Upper lobe of right lung (tissue), 1 donor: ENCODE measurements around the gene SLC35C1. TPM values are rescaled to one million over a fixed set of nuclear protein-coding genes. Genes with fewer than 3 reads are reported as not detected.
"Not testable (repeated sequence)": the region's sequence is repeated elsewhere in the genome, so short reads cannot be mapped to it uniquely, and the experiment has no call there.

Experiments
- ATAC-seq: fragments of 200-7000 bp; cut with Tn5 transposase; one replicate; pipeline ENCODE4 v1.9.1; 2020; ENCODE audit warnings: mild to moderate bottlenecking, moderate library complexity
- DNase-seq: peaks from one replicate; pipeline ENCODE4 v3.0.0-alpha.2; 2020
- H3K27ac ChIP-seq: fragments of 200-600 bp; one replicate; pipeline ENCODE4 v1.8.0; 2022
- H3K27me3 ChIP-seq: fragments of 200-600 bp; one replicate; pipeline ENCODE4 v1.8.0; 2022; ENCODE audit warnings: mild to moderate bottlenecking
- H3K36me3 ChIP-seq: fragments of 200-600 bp; one replicate; pipeline ENCODE4 v1.8.0; 2022
- H3K4me1 ChIP-seq: fragments of 200-600 bp; one replicate; pipeline ENCODE4 v1.8.0; 2022
- H3K4me3 ChIP-seq: fragments of 200-600 bp; one replicate; pipeline ENCODE4 v1.8.0; 2022; ENCODE audit warnings: mild to moderate bottlenecking
- H3K9me3 ChIP-seq: fragments of 200-600 bp; one replicate; pipeline ENCODE4 v1.8.0; 2022
- intact Hi-C: fragments of 100-400 bp; cut with DNase I; formaldehyde crosslinking; loops from one replicate; pipeline ENCODE4 v1.11.0; 2022
- total RNA-seq: library from RNA; stranded (reverse); fragmentation: NEBNext Ultra II Directional; extraction: Animal tissue kit (Norgen Biotek cat#: 25700); gene quantifications from one replicate; pipeline ENCODE4 v1.2.1, GENCODE V29; 2021
- TF ChIP-seq, protein P1 (sequence below): fragments of 200-600 bp; IDR thresholded peaks from one replicate; pipeline ENCODE4 v1.8.0; 2022; ENCODE audit warnings: antibody characterized with exemption
- donor health status: DM: no; HTN: yes; CAD: no; lungs with severe emphysema.

SLC35C1 gene
- total RNA-seq, 1 donor from 2014 or later = 25.1 TPM

DNA sequence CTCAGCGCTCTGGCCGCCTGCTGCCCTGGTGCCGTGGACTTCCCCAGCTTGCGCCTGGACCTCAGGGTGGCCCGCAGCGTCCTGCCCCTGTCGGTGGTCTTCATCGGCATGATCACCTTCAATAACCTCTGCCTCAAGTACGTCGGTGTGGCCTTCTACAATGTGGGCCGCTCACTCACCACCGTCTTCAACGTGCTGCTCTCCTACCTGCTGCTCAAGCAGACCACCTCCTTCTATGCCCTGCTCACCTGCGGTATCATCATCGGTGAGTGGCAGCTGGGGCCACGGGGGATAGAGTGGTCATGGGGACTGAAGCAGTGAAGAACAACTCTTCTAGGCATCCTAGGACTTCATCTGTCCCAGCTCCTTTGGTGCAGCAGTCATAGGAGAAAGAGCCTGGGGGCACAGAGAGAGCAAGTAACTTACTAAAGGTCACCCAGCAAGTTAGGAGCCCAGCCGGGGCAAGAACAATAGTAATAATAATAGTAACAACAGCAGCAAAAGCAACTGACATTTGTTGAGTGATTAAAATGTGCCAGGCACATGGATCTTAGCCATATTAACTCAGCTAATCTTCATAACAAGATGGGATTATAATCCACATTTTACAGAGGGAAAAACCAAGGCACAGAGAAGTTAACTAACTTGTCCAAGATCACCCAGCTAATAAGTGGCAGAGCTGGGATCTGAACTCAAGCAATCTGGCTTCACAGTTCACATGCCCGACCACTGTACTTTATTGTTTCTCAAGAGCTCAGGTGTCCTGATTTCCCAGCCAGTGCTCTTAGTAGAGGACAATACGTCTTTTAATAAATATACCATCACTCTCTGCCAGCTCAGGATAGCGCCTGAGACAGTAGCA is 1.4 kb downstream of the SLC35C1 start:
- no peaks in the 10 kb centered on the region for H3K9me3 ChIP-seq

DNA sequence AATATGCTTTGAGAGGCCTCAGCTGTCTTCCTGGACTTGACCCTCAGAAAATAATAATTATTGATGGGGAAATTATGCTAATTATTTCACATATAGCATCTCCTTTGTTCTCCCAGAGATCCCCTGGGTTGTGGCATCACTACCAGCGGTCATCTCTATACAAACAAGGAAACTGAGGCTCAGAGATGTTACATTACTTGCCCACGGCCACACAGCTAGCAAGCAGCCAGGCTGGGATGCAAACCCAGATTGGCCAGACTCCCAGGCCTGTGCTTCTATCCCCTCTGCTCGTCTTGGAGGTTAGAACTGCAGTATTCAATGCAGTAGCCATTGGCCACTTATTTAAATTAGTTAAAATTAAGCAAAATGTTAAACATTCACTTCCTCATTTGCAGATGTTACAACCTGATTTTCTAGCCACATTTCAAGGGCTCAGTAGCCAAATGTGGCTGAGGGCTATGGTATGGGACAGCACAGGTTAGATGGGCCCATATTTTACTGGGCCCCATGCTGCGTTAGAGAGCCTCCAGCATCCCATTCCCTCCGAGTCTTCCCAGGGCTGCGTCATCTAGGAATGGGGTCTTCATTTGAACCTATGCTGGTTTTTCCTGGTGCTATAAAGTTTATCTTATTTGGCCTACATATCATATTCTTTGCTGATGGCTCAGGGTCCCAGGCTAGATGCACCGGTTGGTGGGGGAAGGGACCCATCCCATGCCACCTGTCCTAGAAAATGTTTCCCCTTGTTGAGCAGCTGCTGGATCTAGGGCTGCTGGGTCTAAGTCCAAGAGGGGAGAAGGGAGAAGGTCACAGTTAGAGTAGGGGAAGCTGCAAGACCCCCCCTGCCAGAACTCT is 2.2 kb downstream of the SLC35C1 start:
- ATAC-seq (no peak), DNase-seq (no peak)
- no peak overlapping the region for H3K27ac ChIP-seq
- no peaks in the 10 kb centered on the region for H3K9me3 ChIP-seq
- intact Hi-C loops = no loop called here
- TF ChIP-seq, protein P1, sequence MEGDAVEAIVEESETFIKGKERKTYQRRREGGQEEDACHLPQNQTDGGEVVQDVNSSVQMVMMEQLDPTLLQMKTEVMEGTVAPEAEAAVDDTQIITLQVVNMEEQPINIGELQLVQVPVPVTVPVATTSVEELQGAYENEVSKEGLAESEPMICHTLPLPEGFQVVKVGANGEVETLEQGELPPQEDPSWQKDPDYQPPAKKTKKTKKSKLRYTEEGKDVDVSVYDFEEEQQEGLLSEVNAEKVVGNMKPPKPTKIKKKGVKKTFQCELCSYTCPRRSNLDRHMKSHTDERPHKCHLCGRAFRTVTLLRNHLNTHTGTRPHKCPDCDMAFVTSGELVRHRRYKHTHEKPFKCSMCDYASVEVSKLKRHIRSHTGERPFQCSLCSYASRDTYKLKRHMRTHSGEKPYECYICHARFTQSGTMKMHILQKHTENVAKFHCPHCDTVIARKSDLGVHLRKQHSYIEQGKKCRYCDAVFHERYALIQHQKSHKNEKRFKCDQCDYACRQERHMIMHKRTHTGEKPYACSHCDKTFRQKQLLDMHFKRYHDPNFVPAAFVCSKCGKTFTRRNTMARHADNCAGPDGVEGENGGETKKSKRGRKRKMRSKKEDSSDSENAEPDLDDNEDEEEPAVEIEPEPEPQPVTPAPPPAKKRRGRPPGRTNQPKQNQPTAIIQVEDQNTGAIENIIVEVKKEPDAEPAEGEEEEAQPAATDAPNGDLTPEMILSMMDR = no peak
- no peaks in the 10 kb centered on the region for H3K27me3 ChIP-seq
- H3K4me1 ChIP-seq = peaks cover 40% of the 10 kb centered on the region
- peaks cover 27% of the 10 kb centered on the region for H3K36me3 ChIP-seq
- peak overlapping the region; percentile 17 for H3K4me3 ChIP-seq

More for the DNA sequence above, 1.4 kb downstream of the SLC35C1 start:
- no peak for ATAC-seq
- intact Hi-C loops = no loop called here
- Histone ChIP-seq H3K27ac (peak overlapping the region; percentile 91), H3K27me3 (no peaks in the 10 kb centered on the region), H3K4me3 (peak overlapping the region; percentile 78), H3K36me3 (peaks cover 18% of the 10 kb centered on the region), H3K4me1 (peaks cover 40% of the 10 kb centered on the region)
- DNase-seq = no peak
- TF ChIP-seq, protein P1 = no peak

DNA sequence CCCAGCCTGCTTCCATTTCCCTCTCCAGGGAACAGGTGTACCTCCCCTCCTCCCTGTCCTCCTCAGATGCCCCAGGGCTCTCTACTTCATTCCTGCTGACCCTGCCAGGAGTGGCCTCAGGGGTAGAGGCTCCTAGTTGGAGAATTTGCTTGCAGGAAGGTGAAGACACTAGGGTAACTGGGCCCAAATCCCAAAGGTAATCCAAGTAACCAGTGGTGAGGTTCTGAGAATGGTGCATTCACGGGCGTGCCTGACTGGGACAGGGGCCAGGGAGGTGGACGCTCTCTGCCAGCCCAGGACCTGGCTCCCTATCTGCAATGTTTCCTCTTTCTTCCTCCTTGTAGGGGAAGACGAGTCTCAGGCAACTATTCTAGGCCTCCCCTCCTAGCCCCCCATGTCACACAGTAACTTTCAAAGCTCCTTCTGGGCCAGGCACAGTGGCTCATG is 2.9 kb downstream of the SLC35C1 start:
- Histone ChIP-seq H3K36me3 (peaks cover 29% of the 10 kb centered on the region), H3K27ac (no peak overlapping the region), H3K4me1 (peaks cover 40% of the 10 kb centered on the region), H3K27me3 (no peaks in the 10 kb centered on the region), H3K9me3 (no peaks in the 10 kb centered on the region), H3K4me3 (no peak overlapping the region)
- TF ChIP-seq, protein P1 = no peak
- DNase-seq (no peak), ATAC-seq (no peak)
- intact Hi-C loops = no loop called here

DNA sequence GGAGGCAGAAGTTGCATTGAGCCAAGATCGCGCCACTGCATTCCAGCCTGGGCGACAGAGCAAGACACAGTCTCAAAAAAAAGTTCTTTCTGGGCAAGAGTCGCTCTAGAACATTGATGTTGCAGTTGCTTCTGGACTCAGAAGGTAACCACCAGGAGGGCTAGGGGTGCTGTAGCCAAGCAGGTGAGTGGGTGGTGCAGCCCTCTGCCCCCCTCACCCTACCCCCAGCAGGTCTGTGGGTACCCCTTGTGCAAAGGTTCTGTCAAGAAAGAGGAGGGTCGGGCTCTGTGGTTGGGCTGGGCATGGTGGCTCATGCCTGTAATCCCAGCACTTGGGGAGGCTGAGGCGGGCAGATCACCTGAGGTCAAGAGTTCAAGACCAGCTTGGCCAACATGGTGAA is 3.5 kb downstream of the SLC35C1 start:
- H3K27ac ChIP-seq, ATAC-seq, H3K27me3 ChIP-seq, H3K4me3 ChIP-seq, DNase-seq, H3K9me3 ChIP-seq, intact Hi-C loops: not testable (repeated sequence)
- peaks cover 29% of the 10 kb centered on the region for H3K36me3 ChIP-seq
- H3K4me1 ChIP-seq = peaks cover 38% of the 10 kb centered on the region

DNA sequence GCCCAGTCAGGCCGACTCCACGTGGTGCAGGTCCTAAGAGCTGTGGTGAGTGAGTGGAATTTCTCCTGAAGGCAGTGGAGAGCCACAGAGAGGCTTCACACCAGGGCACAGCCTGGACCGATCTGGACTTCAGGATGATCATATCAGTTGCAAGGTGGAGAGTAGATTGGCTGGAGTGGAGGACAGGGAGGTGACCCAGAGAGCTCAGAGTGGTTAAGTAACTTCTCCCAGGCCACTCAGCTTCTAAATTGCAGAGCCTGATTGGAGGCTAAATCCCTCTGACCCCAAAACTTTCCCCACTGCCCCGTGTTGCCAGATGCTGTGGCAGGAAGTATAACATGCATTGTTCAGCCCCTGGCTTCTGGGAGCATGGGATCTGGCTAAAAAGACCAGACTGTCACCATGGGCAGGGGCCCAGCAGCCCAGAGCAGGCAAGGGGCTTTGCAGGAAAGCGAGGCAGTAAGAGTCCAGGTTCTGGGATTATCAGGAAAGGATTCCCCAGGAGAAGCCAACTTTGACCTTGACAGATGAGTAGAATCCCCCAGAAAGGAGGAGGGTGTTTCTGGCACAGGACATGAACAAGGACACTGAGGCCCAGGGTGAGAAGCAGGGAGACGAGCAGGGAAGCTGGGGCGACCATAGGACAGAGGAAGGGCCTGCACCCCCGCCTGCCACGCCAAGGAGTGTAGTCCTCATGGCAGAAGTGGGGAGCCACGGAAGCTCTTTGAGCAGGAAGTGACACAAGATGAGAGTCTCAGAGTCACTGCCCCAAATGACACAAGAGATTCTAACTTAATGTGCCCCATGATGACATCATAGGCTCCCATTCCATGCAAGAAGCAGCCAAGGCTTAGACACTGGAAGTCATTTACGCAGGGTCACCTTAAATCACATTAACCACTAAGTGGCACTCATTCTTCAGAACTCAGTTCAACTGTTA is 4.8 kb downstream of the SLC35C1 start:
- Histone ChIP-seq H3K9me3 (no peaks in the 10 kb centered on the region), H3K27ac (no peak overlapping the region), H3K27me3 (no peaks in the 10 kb centered on the region), H3K4me3 (no peak overlapping the region), H3K36me3 (peaks cover 29% of the 10 kb centered on the region), H3K4me1 (peaks cover 34% of the 10 kb centered on the region)
- TF ChIP-seq, protein P1 = no peak
- no peak for ATAC-seq
- DNase-seq = no peak
- intact Hi-C loops = no loop called here
